Measurements from ENCODE around the gene C1QTNF12. TPM values are rescaled to one million over a fixed set of nuclear protein-coding genes. Genes with fewer than 3 reads are reported as not detected.

C1QTNF12 gene
- total and polyA plus RNA-seq, 2 of the 8 experiments (the other 6 are each of a cell fraction or from before 2014, with no cell fraction given) = 2.1 to 3.7 TPM

DNA sequence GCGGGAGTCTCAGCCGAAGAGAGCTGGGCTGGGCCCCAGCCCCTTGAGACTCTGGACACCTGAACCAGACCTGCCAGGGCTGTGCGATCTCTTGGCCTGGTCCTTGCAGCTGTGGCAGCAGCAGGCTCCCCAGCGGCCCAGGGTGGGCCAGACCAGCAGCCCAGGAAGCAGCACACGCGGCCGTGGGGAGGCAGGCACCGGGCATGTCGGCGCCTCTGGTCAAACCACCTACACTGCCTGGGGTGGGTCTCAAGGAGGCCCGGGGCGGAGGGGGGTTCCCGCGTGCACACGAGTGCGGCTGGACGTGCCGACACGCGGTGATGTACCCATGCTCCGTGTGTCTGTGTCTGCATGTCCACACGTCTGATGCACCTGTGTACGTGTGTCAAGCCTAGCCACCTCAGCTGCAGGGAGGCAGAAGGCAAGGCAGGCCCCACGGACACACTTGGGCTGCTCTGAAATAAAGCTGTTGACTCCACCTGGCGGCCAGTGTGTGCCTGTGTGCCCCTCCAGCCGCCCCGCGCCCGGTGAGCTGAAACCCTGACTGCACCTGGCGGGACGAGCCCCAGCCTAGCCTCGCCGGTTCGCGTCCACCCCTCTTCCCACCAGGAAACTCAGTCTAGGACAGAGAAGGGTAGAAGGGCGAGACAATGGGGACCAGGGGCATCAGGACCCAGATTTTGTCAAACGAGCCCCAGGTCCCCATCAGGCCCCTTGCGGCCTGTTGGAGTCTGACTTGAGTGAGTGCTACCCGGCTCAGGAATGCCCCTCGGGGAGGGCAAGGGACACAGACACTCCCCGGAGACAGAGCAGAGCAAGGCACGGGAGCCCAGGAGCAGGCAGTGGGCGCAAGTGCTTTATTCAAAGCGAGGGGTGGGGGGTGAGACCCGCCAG is 45.3 kb upstream of the C1QTNF12 start:
- FAIRE-seq = peak; percentile 13
- no peak overlapping the region for H3K14ac ChIP-seq (ENCODE audit: insufficient read length)
- peak in 1 of 2 experiments; percentile 86 for DNase-seq (ENCODE audit: low read depth in 1 of 2, low spot score in 2 of 2)
- no peaks in the 10 kb centered on the region for H3K23me2 ChIP-seq (ENCODE audit: low read depth, low read length)
- H4K20me1 ChIP-seq (replicated peaks in 1 of 2; ENCODE audit: control insufficient read depth in 1 of 2, insufficient read depth in 2 of 2, low read length in 2 of 2) = peaks cover 2 to 5% of the 10 kb centered on the region in 2 experiments
- H2BK120ac ChIP-seq (replicated peaks; ENCODE audit: low read depth, low read length) = no peak overlapping the region
- H3K56ac ChIP-seq (replicated peaks; ENCODE audit: insufficient read length, low read depth, low read length) = no peak overlapping the region
- H2AK5ac ChIP-seq (ENCODE audit: low read depth, low read length) = no peak overlapping the region
- H3K23ac ChIP-seq (ENCODE audit: insufficient read length) = no peak overlapping the region
- peaks cover 0 to 2% of the 10 kb centered on the region in 2 experiments; a peak in 1 of 4 replicates for H3K9me3 ChIP-seq (ENCODE audit: insufficient read depth in 2 of 2, low read depth in 1 of 2, low read length in 1 of 2)
- H2BK15ac ChIP-seq (ENCODE audit: low read length) = peak overlapping the region; percentile 53; the same call in 1 of the 2 replicates
- H3K9ac ChIP-seq (replicated peaks in 1 of 4; ENCODE audit: extremely low read depth in 1 of 4, low read depth in 3 of 4, low read length in 3 of 4) = no peak overlapping the region
- no peak overlapping the region for H2AFZ ChIP-seq (ENCODE audit: low read length)
- peak overlapping the region; percentile 4 for H4K8ac ChIP-seq (ENCODE audit: extremely low read depth, insufficient read depth, low read length)
- no peak overlapping the region for H4K91ac ChIP-seq (replicated peaks; ENCODE audit: insufficient read length, low read length)
- WGBS, 2 experiments (ENCODE audit: extremely low coverage in 1 of 2, insufficient coverage in 1 of 2, insufficient read length in 1 of 2, insufficient replicate concordance in 2 of 2, low coverage in 1 of 2, low lambda C conversion rate in 2 of 2, missing lambda C conversion rate in 1 of 2) = 58% methylated on average over 39 of the region's 45 CpGs; no CpG with 5 or more reads in 1 of the 2 experiments
- H3K4me3 ChIP-seq (ENCODE audit: extremely low read depth in 1 of 4, insufficient read depth in 2 of 4, low read depth in 3 of 4, low read length in 4 of 4) = no peak overlapping the region
- H2BK5ac ChIP-seq (ENCODE audit: low read depth, low read length) = peak overlapping the region; percentile 2; the same call in 1 of the 2 replicates
- H3K4me2 ChIP-seq (ENCODE audit: insufficient read depth in 1 of 2, low read depth in 2 of 2, low read length in 2 of 2) = no peak overlapping the region
- no peak overlapping the region for H3K27ac ChIP-seq (ENCODE audit: low read depth, low read length)
- no peaks in the 10 kb centered on the region for H3K79me2 ChIP-seq (ENCODE audit: control insufficient read depth in 1 of 2, insufficient read depth in 2 of 2, low read length in 2 of 2)
- no peak overlapping the region for H4K5ac ChIP-seq (ENCODE audit: insufficient read length, low read depth, low read length)
- H3K18ac ChIP-seq (ENCODE audit: extremely low read depth, low read length) = no peak overlapping the region
- H3K4me1 ChIP-seq (replicated peaks in 1 of 4; ENCODE audit: control insufficient read depth in 3 of 4, insufficient read depth in 4 of 4, low read length in 3 of 4) = peaks cover 0 to 8% (median 0%) of the 10 kb centered on the region in 4 experiments; a peak in 2 of 7 replicates
- H3K36me3 ChIP-seq (ENCODE audit: control insufficient read depth in 2 of 4, insufficient read depth in 4 of 4, low read length in 3 of 4) = 0 out of 8 replicates have a peak, but pooled peaks cover 0 to 3% (median 0%) of the 10 kb centered on the region in 4 experiments
- H3K4ac ChIP-seq (replicated peaks; ENCODE audit: insufficient read length, low read depth, low read length) = no peak overlapping the region
- no peak overlapping the region for H2BK12ac ChIP-seq (ENCODE audit: low read depth, low read length)
- H3K27me3 ChIP-seq (replicated peaks in 1 of 4; ENCODE audit: control insufficient read depth in 3 of 4, extremely low read depth in 1 of 4, insufficient read depth in 3 of 4, low read length in 3 of 4) = peaks cover 0 to 3% (median 0%) of the 10 kb centered on the region in 4 experiments; a peak in 1 of 7 replicates
- CTCF ChIA-PET (ENCODE audit: partially characterized antibody) = interaction anchor here (0.6 to 3.4 kb wide), 49 partner anchors 9 to 1007 kb away, joined by 3 to 38 read pairs (median 5); partner anchors contain the start of genes ACAP3, SCNN1D, TTLL10 and UBE2J2
- no peak overlapping the region for H2BK20ac ChIP-seq (ENCODE audit: low read length)
- POLR2A ChIA-PET (ENCODE audit: partially characterized antibody) = interaction anchor here (0.9 to 2.3 kb wide), 8 partner anchors 8 to 43 kb away, joined by 3 to 9 read pairs (median 4); partner anchors contain the start of gene UBE2J2
- H3K79me1 ChIP-seq (ENCODE audit: low read depth, low read length) = no peaks in the 10 kb centered on the region
- no peak for TF ChIP-seq KDM4A (IDR thresholded peaks at IDR 0.05; ENCODE audit: low read depth, low read length, severe bottlenecking)
- no peak for TF ChIP-seq BCL11A (IDR thresholded peaks at IDR 0.05; ENCODE audit: low read depth in 2 of 2, low read length in 2 of 2)
- no peak for TF ChIP-seq JUND (IDR thresholded peaks at IDR 0.05; ENCODE audit: low read length)
- no peak for TF ChIP-seq TCF12 (IDR thresholded peaks at IDR 0.05; ENCODE audit: low read depth, low read length)
- TF ChIP-seq FOSL1 (IDR thresholded peaks at IDR 0.05; ENCODE audit: insufficient read depth, low read depth, low read length) = no peak
- TF ChIP-seq SUZ12 (IDR thresholded peaks at IDR 0.05; ENCODE audit: low read length) = no peak
- TF ChIP-seq, protein P1, sequence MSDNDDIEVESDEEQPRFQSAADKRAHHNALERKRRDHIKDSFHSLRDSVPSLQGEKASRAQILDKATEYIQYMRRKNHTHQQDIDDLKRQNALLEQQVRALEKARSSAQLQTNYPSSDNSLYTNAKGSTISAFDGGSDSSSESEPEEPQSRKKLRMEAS (IDR thresholded peaks at IDR 0.05) = peak; percentile 58
- no peak for TF ChIP-seq EP300 (IDR thresholded peaks at IDR 0.05; ENCODE audit: borderline replicate concordance in 1 of 2, low read depth in 2 of 2, low read length in 2 of 2)
- no peak for TF ChIP-seq RFX5 (IDR thresholded peaks at IDR 0.05; ENCODE audit: borderline replicate concordance, low read depth, low read length)
- no peak for TF ChIP-seq EGR1 (IDR thresholded peaks at IDR 0.05; ENCODE audit: borderline replicate concordance, low read depth, low read length)
